HG02938 (cell line): Measurements from ENCODE around the gene NOC3L.

Experiments used
- ATAC-seq: cut with Tn5 transposase; IDR thresholded peaks from one replicate; pipeline ENCODE4 v1.9.1; 2021; ENCODE audit warnings: mild to moderate bottlenecking, moderate library complexity; ENCODE audit not compliant: unreplicated experiment

NOC3L gene

GRCh38 chr10:94308866-94309265 is 53.9 kb downstream of the NOC3L start:
- ATAC-seq: no peak

GRCh38 chr10:94307046-94307615 is 55.6 kb downstream of the NOC3L start:
- no peak for ATAC-seq

GRCh38 chr10:94303929-94304328 is 58.8 kb downstream of the NOC3L start:
- ATAC-seq: no peak

GRCh38 chr10:94300042-94300441 is 62.7 kb downstream of the NOC3L start:
- no peak for ATAC-seq

DNA sequence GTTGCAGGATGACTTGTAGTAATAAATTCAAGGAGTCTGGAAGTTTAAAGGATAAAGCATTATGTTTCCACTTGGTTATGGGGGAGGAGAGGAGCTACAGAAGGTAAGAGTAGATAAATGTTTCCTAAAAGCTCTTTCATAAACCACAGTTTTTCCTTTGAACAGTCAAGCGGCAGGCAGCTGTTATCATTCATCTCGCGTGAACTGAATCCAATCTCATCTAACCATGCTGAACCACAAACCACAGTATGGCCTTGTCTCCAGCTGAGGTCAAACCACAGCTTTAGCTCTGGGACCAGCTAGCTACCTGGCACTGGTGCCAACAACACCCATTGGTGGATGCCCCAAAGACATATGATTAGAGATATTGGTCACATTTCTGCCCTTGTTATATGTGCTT is 63.3 kb downstream of the NOC3L start:
- ATAC-seq: no peak

GRCh38 chr10:94294168-94294567 is 68.6 kb downstream of the NOC3L start:
- no peak for ATAC-seq

DNA sequence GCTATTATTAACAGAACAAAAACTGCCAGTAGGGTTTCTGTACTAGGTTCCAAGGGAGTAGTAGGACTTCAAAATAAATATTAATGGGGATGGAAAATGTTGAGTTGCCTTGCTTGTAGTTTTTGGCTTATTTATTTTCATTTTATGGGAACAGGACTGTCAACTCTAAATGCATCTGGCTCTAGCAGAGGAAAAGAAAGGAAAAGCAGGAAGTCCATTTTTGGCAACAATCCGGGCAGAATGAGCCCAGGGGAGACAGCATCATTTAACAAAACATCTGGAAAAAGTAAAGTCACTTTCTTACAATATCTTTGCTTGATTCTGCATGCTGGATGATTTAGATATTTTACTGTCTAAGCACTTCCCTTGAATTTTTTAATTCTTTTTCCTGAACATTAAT is 69.4 kb downstream of the NOC3L start:
- ATAC-seq: no peak

DNA sequence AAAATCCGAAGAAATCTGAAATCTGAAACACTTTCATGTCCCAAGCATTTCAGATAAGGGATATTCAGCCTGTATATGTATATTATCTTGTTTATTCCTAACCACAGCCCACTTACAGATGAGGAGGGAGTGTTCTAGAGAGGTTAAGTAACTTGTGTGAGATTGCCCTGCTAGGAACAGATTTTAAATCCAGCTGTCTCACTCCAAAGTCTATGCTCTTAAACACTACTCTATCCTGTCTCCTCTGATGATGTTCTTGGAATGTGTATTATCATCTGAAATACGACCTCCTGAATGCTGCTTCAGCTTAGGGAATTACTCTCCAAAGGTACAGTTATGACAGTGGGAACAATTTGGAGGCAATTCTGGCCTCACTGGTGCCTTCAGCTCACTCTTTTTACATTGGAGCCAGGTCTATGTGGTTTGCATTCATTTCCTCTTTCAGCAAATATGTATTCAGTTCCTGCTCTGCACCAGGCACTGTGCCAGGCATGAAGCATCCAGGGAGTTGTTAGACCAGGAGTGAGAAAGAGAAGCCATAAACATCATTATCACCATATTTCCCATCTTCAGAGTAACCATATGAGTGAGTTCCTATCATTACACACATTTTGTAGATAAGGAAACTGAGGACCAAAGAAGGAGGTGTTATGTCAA is 70.2 kb downstream of the NOC3L start:
- no peak for ATAC-seq

DNA sequence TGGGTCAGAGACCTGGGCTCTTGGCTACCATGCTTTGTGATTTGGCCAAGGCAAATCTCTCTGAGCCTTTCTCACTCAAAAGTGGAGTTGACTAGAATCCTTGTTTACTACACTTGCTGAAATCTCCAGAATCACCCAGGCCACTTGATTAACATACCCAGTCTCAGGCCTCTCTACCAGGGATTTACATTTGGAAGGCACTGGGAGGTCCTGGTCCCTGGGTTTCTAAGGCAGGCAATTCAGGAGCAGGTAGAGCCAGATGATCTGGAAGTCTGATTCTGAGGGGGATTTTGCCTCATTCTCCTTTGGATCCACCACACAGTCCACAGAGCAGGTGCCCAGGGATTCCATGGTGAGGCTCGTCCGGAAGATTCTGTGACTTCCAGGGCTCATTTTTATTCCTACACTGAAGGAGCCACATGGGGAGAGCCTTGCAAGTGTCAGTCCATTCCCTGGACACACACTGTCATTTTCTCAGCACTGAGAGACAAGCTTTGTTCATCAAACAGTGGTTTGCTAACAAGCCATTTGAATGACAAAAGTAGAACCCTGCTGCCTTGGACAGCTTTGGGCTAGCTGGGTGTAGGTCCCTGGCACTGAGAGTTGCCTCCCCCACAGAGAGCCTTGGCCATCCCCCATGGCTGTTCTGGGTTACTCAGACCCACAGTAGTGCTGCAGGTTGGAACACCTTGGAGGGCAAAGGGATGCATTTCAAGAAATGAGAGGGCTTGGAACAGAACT is 74.2 kb downstream of the NOC3L start:
- no peak for ATAC-seq

GRCh38 chr10:94287336-94287735 is 75.4 kb downstream of the NOC3L start:
- ATAC-seq: no peak

GRCh38 chr10:94286901-94287300 is 75.8 kb downstream of the NOC3L start:
- no peak for ATAC-seq

GRCh38 chr10:94285271-94285670 is 77.5 kb downstream of the NOC3L start:
- ATAC-seq: no peak
